Vagina (tissue), 2 donors: Measurements from ENCODE around the gene ZMIZ1. TPM values are rescaled to one million over a fixed set of nuclear protein-coding genes. Genes with fewer than 3 reads are reported as not detected.

Experiments used
- DNase-seq, 2 donors: peaks; one replicate each; pipeline ENCODE4 v3.0.0-alpha.2; 2017; ENCODE audit errors: extremely low spot score in 2 of 2
- H3K27ac ChIP-seq: fragments of 200-600 bp; sonication (generic); one replicate; pipeline ENCODE4 v1.5.1; 2019
- H3K27me3 ChIP-seq: fragments of 200-600 bp; sonication (generic); one replicate; pipeline ENCODE4 v1.5.1; 2019
- H3K36me3 ChIP-seq, 2 donors: fragments of 200-600 bp; sonication (generic); one replicate each; pipeline ENCODE4 v1.5.1; 2017 to 2019
- H3K4me1 ChIP-seq: fragments of 200-600 bp; sonication (generic); one replicate; pipeline ENCODE4 v1.5.1; 2019
- H3K4me3 ChIP-seq, 2 donors: fragments of 200-600 bp; sonication (generic); 1 replicate in 1 of 2; 2 replicates in 1 of 2; pipeline ENCODE4 v1.5.1; 2016 to 2019
- H3K9me3 ChIP-seq: fragments of 200-600 bp; sonication (generic); one replicate; pipeline ENCODE4 v1.5.1; 2019
- POLR2A ChIP-seq, 2 donors: fragments of 450-650 bp; IDR thresholded peaks; one replicate each; pipeline ENCODE4 v1.6.1; 2017; ENCODE audit warnings: antibody characterized with exemption in 2 of 2, mild to moderate bottlenecking in 2 of 2, moderate library complexity in 2 of 2
- POLR2AphosphoS5 ChIP-seq, 2 donors: sonication (generic); formaldehyde crosslinking; IDR thresholded peaks; one replicate each; pipeline ENCODE4 v1.9.0; 2017; ENCODE audit warnings: antibody characterized with exemption in 2 of 2, mild to moderate bottlenecking in 2 of 2, low read depth in 1 of 2; ENCODE audit not compliant: insufficient read depth in 1 of 2
- intact Hi-C: fragments of 100-400 bp; cut with DNase I; formaldehyde crosslinking; loops from one replicate; pipeline ENCODE4 v1.15.1; 2023
- total RNA-seq: library from RNA; depleted of rRNA; stranded (reverse); fragments of >200 nt; gene quantifications from one replicate; pipeline ENCODE4 v1.2.3, GENCODE V29; 2016
- TF ChIP-seq, protein P1 (sequence below), 3 experiments: fragments of 450-650 bp in 2 of 3; fragments of 200-600 bp in 1 of 3; sonication (generic) in 1 of 3; IDR thresholded peaks; one replicate each; pipeline ENCODE4 v1.5.1; 2017 to 2019; ENCODE audit warnings: antibody characterized with exemption in 3 of 3, mild to moderate bottlenecking in 2 of 3, moderate library complexity in 2 of 3

Gene ZMIZ1
- total RNA-seq, 1 donor from 2014 or later = 61.4 TPM

DNA sequence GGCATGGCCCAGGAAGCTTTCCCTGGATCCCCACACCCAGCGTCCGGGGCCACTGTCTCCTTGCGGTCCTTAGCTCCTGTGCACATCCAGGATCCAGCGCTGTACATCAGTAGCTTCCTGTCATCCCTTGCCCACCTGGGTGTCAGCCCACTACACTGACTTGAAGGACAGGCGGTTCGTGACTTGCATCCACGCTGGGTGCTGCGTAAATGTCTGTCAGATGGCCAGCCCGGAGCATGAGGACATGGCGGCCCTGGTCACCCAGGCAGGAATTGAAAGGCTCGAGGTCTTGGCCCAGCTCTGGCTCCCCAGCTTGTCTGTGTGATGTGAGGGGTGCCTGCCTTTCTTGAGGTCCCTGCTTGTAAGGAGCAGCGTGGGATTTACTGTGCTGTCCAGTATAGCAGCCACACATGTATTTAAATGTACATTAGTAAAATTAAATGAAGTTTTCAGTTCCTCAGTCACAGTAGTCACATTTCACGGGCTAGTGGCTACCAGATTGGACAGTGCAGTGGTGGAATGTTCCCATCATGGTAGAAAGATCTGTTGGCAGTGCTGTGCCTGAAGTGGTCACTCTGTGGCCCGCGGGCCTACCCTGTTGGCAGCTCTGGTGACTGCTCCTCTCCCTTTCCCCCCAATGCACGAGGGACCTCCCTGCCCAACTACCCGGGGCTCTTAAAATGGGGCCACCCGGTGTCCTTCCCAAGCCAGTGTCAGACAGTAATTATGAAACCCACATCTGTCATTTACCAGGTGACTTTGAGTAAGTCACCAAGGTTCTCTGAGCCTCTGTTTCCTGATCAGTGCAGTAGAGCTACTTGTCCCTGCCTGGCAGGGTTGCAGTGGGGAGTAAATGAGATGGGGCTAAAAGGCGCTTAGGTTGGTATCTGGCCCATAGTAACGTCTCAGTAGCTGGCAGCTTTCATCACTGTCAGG is 180.7 kb downstream of the ZMIZ1 start:
- Histone ChIP-seq H3K4me3 (no peak overlapping the region), H3K9me3 (no peaks in the 10 kb centered on the region), H3K4me1 (peaks cover 93% of the 10 kb centered on the region), H3K27me3 (no peaks in the 10 kb centered on the region), H3K27ac (peak overlapping the region; percentile 73), H3K36me3 (no peaks in the 10 kb centered on the region)
- DNase-seq = no peak
- TF ChIP-seq POLR2AphosphoS5 (IDR thresholded peaks at IDR 0.05; ENCODE audit: insufficient read depth in 1 of 2, low read depth in 1 of 2) (no peak), POLR2A (IDR thresholded peaks at IDR 0.05) (no peak)
- TF ChIP-seq, protein P1, sequence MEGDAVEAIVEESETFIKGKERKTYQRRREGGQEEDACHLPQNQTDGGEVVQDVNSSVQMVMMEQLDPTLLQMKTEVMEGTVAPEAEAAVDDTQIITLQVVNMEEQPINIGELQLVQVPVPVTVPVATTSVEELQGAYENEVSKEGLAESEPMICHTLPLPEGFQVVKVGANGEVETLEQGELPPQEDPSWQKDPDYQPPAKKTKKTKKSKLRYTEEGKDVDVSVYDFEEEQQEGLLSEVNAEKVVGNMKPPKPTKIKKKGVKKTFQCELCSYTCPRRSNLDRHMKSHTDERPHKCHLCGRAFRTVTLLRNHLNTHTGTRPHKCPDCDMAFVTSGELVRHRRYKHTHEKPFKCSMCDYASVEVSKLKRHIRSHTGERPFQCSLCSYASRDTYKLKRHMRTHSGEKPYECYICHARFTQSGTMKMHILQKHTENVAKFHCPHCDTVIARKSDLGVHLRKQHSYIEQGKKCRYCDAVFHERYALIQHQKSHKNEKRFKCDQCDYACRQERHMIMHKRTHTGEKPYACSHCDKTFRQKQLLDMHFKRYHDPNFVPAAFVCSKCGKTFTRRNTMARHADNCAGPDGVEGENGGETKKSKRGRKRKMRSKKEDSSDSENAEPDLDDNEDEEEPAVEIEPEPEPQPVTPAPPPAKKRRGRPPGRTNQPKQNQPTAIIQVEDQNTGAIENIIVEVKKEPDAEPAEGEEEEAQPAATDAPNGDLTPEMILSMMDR (IDR thresholded peaks at IDR 0.05) = no peak
- intact Hi-C loops = no loop called here

DNA sequence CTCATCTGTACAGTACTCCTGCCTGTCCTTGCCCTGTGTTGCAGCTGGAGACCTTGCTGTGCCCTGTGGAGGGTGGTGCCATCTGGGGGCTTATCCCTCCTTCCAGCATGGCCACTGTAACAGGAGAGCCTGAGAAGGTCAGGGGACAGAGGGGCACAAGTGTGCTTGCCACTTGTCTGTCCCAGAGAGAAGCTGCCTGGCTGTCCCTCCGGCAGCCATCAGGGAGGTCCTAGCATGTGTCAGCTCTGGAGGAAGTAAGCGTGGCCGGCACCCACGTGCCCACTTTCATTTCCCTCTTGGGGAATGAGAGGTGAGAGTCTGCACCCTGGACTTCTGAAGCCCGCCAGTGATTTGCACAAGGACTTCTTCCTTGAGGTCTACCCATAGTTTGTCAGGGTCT is 181.5 kb downstream of the ZMIZ1 start:
- TF ChIP-seq, protein P1 (IDR thresholded peaks at IDR 0.05) = no peak
- no peak for TF ChIP-seq POLR2AphosphoS5 (IDR thresholded peaks at IDR 0.05; ENCODE audit: insufficient read depth in 1 of 2, low read depth in 1 of 2)
- TF ChIP-seq POLR2A (IDR thresholded peaks at IDR 0.05) = no peak
- intact Hi-C loops = no loop called here
- Histone ChIP-seq H3K36me3 (no peaks in the 10 kb centered on the region), H3K27me3 (no peaks in the 10 kb centered on the region), H3K9me3 (no peaks in the 10 kb centered on the region), H3K27ac (peak overlapping the region; percentile 10), H3K4me1 (peaks cover 93% of the 10 kb centered on the region), H3K4me3 (no peak overlapping the region)
- no peak for DNase-seq

DNA sequence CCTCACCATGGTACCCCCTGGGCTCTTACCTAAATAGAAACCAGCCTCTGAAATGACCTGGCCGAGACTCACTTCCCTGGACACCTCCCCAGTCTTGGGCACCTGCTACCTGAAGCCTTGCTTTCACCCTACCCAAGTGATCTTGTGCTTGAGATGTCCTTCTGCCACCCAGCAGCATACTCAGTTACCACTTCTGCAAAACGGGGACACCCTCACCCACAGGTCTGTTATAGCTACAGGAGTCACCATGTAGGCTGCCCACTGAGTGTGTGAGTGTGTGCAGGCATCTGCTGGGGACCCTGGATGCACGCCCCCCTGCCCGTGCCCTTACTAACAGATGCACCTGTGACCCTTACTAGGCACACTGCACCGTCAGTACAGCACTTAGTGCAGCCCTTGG is 183.7 kb downstream of the ZMIZ1 start:
- TF ChIP-seq POLR2AphosphoS5 (IDR thresholded peaks at IDR 0.05; ENCODE audit: insufficient read depth in 1 of 2, low read depth in 1 of 2) (no peak), POLR2A (IDR thresholded peaks at IDR 0.05) (no peak)
- TF ChIP-seq, protein P1 (IDR thresholded peaks at IDR 0.05) = no peak
- intact Hi-C loops = no loop called here
- no peaks in the 10 kb centered on the region for H3K27me3 ChIP-seq
- DNase-seq = no peak
- H3K36me3 ChIP-seq = no peaks in the 10 kb centered on the region
- peaks cover 75% of the 10 kb centered on the region for H3K4me1 ChIP-seq
- H3K9me3 ChIP-seq = no peaks in the 10 kb centered on the region
- no peak overlapping the region for H3K4me3 ChIP-seq
- no peak overlapping the region for H3K27ac ChIP-seq

DNA sequence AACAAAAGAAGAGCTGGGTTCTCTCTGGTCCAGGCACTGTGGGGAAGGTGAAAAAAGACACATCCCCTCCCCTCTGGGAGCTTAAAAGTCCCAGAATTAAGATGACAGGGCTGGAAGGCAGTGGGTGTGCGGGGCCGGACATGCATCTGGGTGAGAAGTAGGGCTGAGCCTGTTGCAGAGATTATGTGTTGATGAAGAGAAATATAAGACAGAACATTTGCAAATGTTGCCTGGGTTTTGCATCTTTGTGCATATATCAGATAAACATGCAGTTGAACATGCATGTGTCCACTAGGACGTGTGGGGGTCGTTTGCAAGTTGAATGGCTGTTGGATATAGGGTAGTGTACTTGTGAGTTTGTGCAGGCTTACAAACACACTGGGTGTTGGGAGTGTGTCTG is 184.2 kb downstream of the ZMIZ1 start:
- Histone ChIP-seq H3K36me3 (no peaks in the 10 kb centered on the region), H3K9me3 (no peaks in the 10 kb centered on the region), H3K4me1 (peaks cover 73% of the 10 kb centered on the region), H3K27me3 (no peaks in the 10 kb centered on the region), H3K4me3 (no peak overlapping the region), H3K27ac (no peak overlapping the region)
- intact Hi-C loops = no loop called here
- TF ChIP-seq, protein P1 (IDR thresholded peaks at IDR 0.05) = no peak
- TF ChIP-seq POLR2AphosphoS5 (IDR thresholded peaks at IDR 0.05; ENCODE audit: insufficient read depth in 1 of 2, low read depth in 1 of 2) (no peak), POLR2A (IDR thresholded peaks at IDR 0.05) (no peak)
- DNase-seq = no peak

DNA sequence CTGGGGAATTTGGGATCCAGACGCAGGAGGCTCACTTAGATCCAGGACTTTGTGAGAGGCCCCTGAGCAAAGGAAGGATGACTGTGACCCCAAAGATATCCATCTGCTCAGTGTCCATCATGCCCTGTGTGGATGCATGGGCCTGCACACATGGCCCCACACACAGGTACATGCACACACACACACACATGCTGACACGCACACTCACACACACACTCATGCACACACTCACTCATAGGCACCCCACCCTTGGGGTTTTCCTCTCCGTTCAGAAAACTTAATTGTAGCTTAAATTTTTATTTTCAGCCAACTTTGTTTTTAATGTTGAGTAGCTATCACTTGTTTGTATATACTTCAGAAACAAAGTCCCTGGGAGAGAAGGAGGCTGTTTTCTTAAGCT is 184.9 kb downstream of the ZMIZ1 start:
- peaks cover 0 to 1% of the 10 kb centered on the region in 2 donors for H3K36me3 ChIP-seq
- no peaks in the 10 kb centered on the region for H3K27me3 ChIP-seq
- no peaks in the 10 kb centered on the region for H3K9me3 ChIP-seq
- no peak for DNase-seq
- H3K4me1 ChIP-seq = peaks cover 71% of the 10 kb centered on the region
- H3K27ac ChIP-seq = no peak overlapping the region
- TF ChIP-seq, protein P1 (IDR thresholded peaks at IDR 0.05) = no peak
- TF ChIP-seq POLR2A (IDR thresholded peaks at IDR 0.05) (no peak), POLR2AphosphoS5 (IDR thresholded peaks at IDR 0.05; ENCODE audit: insufficient read depth in 1 of 2, low read depth in 1 of 2) (no peak)
- intact Hi-C loops = no loop called here
- H3K4me3 ChIP-seq = no peak overlapping the region
